Endothelial cell of umbilical vein (primary cell): ENCODE data around the gene SSR4. TPM values are rescaled to one million over a fixed set of nuclear protein-coding genes. Genes with fewer than 3 reads are reported as not detected.

Source experiments
- BruUV-seq: library from RNA; stranded (reverse); fragments of 400-500 nt; replicated peaks from 2 replicates; lab custom pipeline; 2021; lab: Mats Ljungman, UMichigan
- CTCF ChIA-PET: fragments of 300-600, 350-600 bp; sonication (Branson Sonifier 250); formaldehyde crosslinking; loops from one replicate; lab custom pipeline; 2021; ENCODE audit warnings: antibody characterized with exemption, inconsistent platforms; lab: Charles Lee
- POLR2A ChIA-PET: fragments of 300-600, 350-600 bp; sonication (Branson Sonifier 250); formaldehyde crosslinking; loops from one replicate; lab custom pipeline; 2021; ENCODE audit warnings: antibody characterized with exemption, inconsistent platforms; lab: Charles Lee
- DNase-seq: peaks from one replicate; pipeline ENCODE4 v3.0.0-alpha.2; 2011; ENCODE audit warnings: low read depth, low spot score
- FAIRE-seq: peaks from 2 replicates; lab custom pipeline; 2011; peaks lifted over from hg19 to GRCh38; lab: Jason Lieb, UNC
- H2AFZ ChIP-seq: 2 replicates; pipeline ENCODE4 v1.6.0; 2012; ENCODE audit warnings: low read depth, low read length, control low read depth, inconsistent platforms
- H3K27ac ChIP-seq: 2 replicates; pipeline ENCODE4 v1.5.1; 2011; ENCODE audit warnings: low read depth, mild to moderate bottlenecking, control low read depth, low read length, moderate library complexity; ENCODE audit not compliant: insufficient read depth
- H3K27me3 ChIP-seq, 2 experiments: 2 replicates each; pipeline versions ENCODE4 v1.6.0 to v1.6.1; 2011; ENCODE audit warnings: low read length in 2 of 2, mixed read lengths in 1 of 2; ENCODE audit not compliant: control insufficient read depth in 2 of 2, insufficient read depth in 2 of 2
- H3K36me3 ChIP-seq, 2 experiments: 2 replicates in 1 of 2; 3 replicates in 1 of 2; pipeline ENCODE4 v1.5.1; 2011; ENCODE audit warnings: low read length in 2 of 2, mild to moderate bottlenecking in 1 of 2, moderate library complexity in 1 of 2; ENCODE audit not compliant: control insufficient read depth in 2 of 2, insufficient read depth in 2 of 2; ENCODE audit errors: extremely low read depth in 1 of 2
- H3K4me1 ChIP-seq: 3 replicates; pipeline ENCODE4 v1.5.1; 2011; ENCODE audit warnings: mild to moderate bottlenecking, low read length; ENCODE audit not compliant: control insufficient read depth, insufficient read depth; ENCODE audit errors: extremely low read depth
- H3K4me2 ChIP-seq: 2 replicates; pipeline ENCODE4 v1.6.1; 2011; ENCODE audit warnings: low read length, control low read depth, mixed read lengths; ENCODE audit not compliant: insufficient read depth
- H3K4me3 ChIP-seq, 3 experiments: fragments of 200-600 bp in 1 of 3; sonication (generic), shearing (Covaris generic) in 1 of 3; replicated peaks in 1 of 3; 2 replicates each; pipeline ENCODE4 v1.5.1; 2011 to 2016; ENCODE audit warnings: control low read depth in 3 of 3, low read length in 3 of 3, mild to moderate bottlenecking in 2 of 3, inconsistent platforms in 1 of 3, low read depth in 1 of 3, moderate library complexity in 1 of 3; ENCODE audit not compliant: insufficient read depth in 1 of 3
- H3K79me2 ChIP-seq: 2 replicates; pipeline ENCODE4 v1.6.0; 2012; ENCODE audit warnings: low read length, inconsistent platforms; ENCODE audit not compliant: control insufficient read depth, insufficient read depth
- H3K9ac ChIP-seq: replicated peaks from 2 replicates; pipeline ENCODE3; 2011; ENCODE audit warnings: low read length, control low read depth; ENCODE audit not compliant: insufficient read depth; ENCODE audit errors: extremely low read depth
- H3K9me1 ChIP-seq: replicated peaks from 3 replicates; pipeline ENCODE4 v1.6.0; 2011; ENCODE audit warnings: mild to moderate bottlenecking, low read length; ENCODE audit not compliant: control insufficient read depth, insufficient read depth; ENCODE audit errors: extremely low read depth
- H3K9me3 ChIP-seq: replicated peaks from 2 replicates; pipeline ENCODE4 v1.5.1; 2012; ENCODE audit warnings: low read length, inconsistent platforms; ENCODE audit not compliant: control insufficient read depth, insufficient read depth
- H4K20me1 ChIP-seq: replicated peaks from 2 replicates; pipeline ENCODE3; 2011; ENCODE audit warnings: mild to moderate bottlenecking, low read length; ENCODE audit not compliant: control insufficient read depth, insufficient read depth; ENCODE audit errors: extremely low read depth
- MYC ChIP-seq: IDR thresholded peaks from one replicate; pipeline ENCODE4 v1.6.1; 2011; ENCODE audit warnings: mild to moderate bottlenecking, low read depth, low read length
- POLR2AphosphoS5 ChIP-seq: IDR thresholded peaks from 2 replicates; pipeline ENCODE4 v1.6.1; 2012; ENCODE audit warnings: low read depth, mild to moderate bottlenecking, control low read depth, low read length, moderate library complexity; ENCODE audit not compliant: insufficient read depth
- dilution Hi-C: fragments of 300-500 bp; cut with MboI; formaldehyde crosslinking; loops from one replicate; pipeline ENCODE4 v1.15.0; 2019; ENCODE audit warnings: low sequenced_read_pairs; ENCODE audit not compliant: extremely low pct_ligation_motif_present
- intact Hi-C: fragments of 100-400 bp; cut with micrococcal nuclease; formaldehyde crosslinking; loops from one replicate; pipeline ENCODE4 v1.10.0; 2022
- polyA plus RNA-seq, 4 experiments: library from polyadenylated mRNA; depleted of rRNA in 3 of 4; stranded (reverse) in 3 of 4; unstranded in 1 of 4; fragments of >200 nt; gene quantifications; 2 replicates each; pipeline versions ENCODE4 v1.2.1 to v1.2.3, GENCODE V29; 2011 to 2012; ENCODE audit warnings: missing spikeins in 1 of 4
- total RNA-seq: library from RNA; stranded (reverse); gene quantifications from 2 replicates; pipeline ENCODE4 v1.2.3, GENCODE V29; 2021
- TF ChIP-seq, protein P1 (sequence below), 2 donors: IDR thresholded peaks; 1 replicate in 1 of 2; 2 replicates in 1 of 2; pipeline ENCODE4 v1.5.1; 2011; ENCODE audit warnings: low read length in 2 of 2, mild to moderate bottlenecking in 2 of 2, moderate library complexity in 2 of 2, control low read depth in 1 of 2, inconsistent platforms in 1 of 2, low read depth in 1 of 2; ENCODE audit not compliant: insufficient read depth in 1 of 2; ENCODE audit errors: extremely low read depth in 1 of 2
- TF ChIP-seq, protein P2 (sequence below): IDR thresholded peaks from 2 replicates; pipeline ENCODE4 v1.6.1; 2011; ENCODE audit not compliant: insufficient read depth, insufficient read length

The SSR4 gene
- total and polyA plus RNA-seq, 2 donors (not counting 3 experiments of a cell fraction or from before 2014, with no cell fraction given), result 235 to 732 TPM

GRCh38 chrX:153825042-153825441 lies 30.6 kb downstream of the SSR4 start:
- BruUV-seq, result no TSS peak
- ChIA-PET CTCF (no interaction called here), POLR2A (no interaction called here)
- no peaks in the 10 kb centered on the region for H3K9me1 ChIP-seq
- no peak for TF ChIP-seq MYC
- H3K79me2 ChIP-seq, result no peaks in the 10 kb centered on the region
- no peak overlapping the region for H3K4me3 ChIP-seq
- no peak overlapping the region for H3K27ac ChIP-seq
- no peaks in the 10 kb centered on the region for H4K20me1 ChIP-seq
- H3K9ac ChIP-seq, result no peak overlapping the region
- no peaks in the 10 kb centered on the region for H3K9me3 ChIP-seq
- no peaks in the 10 kb centered on the region for H3K36me3 ChIP-seq
- H2AFZ ChIP-seq, result no peak overlapping the region
- dilution Hi-C loops (no loop called here), intact Hi-C loops (no loop called here)
- no peaks in the 10 kb centered on the region for H3K4me1 ChIP-seq
- DNase-seq (no peak), FAIRE-seq (no peak)
- H3K4me2 ChIP-seq, result no peak overlapping the region
- peaks cover 20 to 27% of the 10 kb centered on the region in 2 experiments for H3K27me3 ChIP-seq

GRCh38 chrX:153827016-153827415 lies 32.5 kb downstream of the SSR4 start:
- H2AFZ ChIP-seq, result no peak overlapping the region
- TF ChIP-seq, protein P1, sequence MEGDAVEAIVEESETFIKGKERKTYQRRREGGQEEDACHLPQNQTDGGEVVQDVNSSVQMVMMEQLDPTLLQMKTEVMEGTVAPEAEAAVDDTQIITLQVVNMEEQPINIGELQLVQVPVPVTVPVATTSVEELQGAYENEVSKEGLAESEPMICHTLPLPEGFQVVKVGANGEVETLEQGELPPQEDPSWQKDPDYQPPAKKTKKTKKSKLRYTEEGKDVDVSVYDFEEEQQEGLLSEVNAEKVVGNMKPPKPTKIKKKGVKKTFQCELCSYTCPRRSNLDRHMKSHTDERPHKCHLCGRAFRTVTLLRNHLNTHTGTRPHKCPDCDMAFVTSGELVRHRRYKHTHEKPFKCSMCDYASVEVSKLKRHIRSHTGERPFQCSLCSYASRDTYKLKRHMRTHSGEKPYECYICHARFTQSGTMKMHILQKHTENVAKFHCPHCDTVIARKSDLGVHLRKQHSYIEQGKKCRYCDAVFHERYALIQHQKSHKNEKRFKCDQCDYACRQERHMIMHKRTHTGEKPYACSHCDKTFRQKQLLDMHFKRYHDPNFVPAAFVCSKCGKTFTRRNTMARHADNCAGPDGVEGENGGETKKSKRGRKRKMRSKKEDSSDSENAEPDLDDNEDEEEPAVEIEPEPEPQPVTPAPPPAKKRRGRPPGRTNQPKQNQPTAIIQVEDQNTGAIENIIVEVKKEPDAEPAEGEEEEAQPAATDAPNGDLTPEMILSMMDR (IDR thresholded peaks at IDR 0.05; ENCODE audit: extremely low read depth in 1 of 2, insufficient read depth in 1 of 2, low read depth in 1 of 2, low read length in 2 of 2), result no peak
- TF ChIP-seq MYC (no peak), POLR2AphosphoS5 (no peak)
- TF ChIP-seq, protein P2, sequence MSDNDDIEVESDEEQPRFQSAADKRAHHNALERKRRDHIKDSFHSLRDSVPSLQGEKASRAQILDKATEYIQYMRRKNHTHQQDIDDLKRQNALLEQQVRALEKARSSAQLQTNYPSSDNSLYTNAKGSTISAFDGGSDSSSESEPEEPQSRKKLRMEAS, result no peak
- POLR2A ChIA-PET, result no interaction called here
- FAIRE-seq, result no peak
- intact Hi-C loops (no loop called here), dilution Hi-C loops (no loop called here)
- H3K4me1 ChIP-seq, result no peaks in the 10 kb centered on the region
- no peaks in the 10 kb centered on the region for H3K36me3 ChIP-seq
- no peaks in the 10 kb centered on the region for H3K79me2 ChIP-seq
- no peaks in the 10 kb centered on the region for H3K9me3 ChIP-seq
- H3K9ac ChIP-seq, result no peak overlapping the region
- H3K4me3 ChIP-seq, result no peak overlapping the region
- CTCF ChIA-PET, result no interaction called here
- H3K4me2 ChIP-seq, result no peak overlapping the region
- H4K20me1 ChIP-seq, result no peaks in the 10 kb centered on the region
- H3K27ac ChIP-seq, result no peak overlapping the region
- H3K27me3 ChIP-seq, result peaks cover 28 to 38% of the 10 kb centered on the region in 2 experiments
- no TSS peak for BruUV-seq
- no peak for DNase-seq
- H3K9me1 ChIP-seq, result no peaks in the 10 kb centered on the region
